GM12865 (cell line): Measurements from ENCODE around the gene IREB2.

Experiments used
- DNase-seq: peaks from one replicate; pipeline ENCODE4 v3.0.0; 2010; ENCODE audit warnings: low read depth
- H3K4me3 ChIP-seq: 2 replicates; pipeline ENCODE4 v1.5.1; 2011; ENCODE audit warnings: mild to moderate bottlenecking, low read depth, low read length, control low read depth
- TF ChIP-seq, protein P1 (sequence below): IDR thresholded peaks from 2 replicates; pipeline ENCODE4 v1.5.1; 2011; ENCODE audit warnings: low read length, control low read depth, low read depth, inconsistent platforms; ENCODE audit not compliant: insufficient read depth; ENCODE audit errors: missing control alignments

IREB2 gene

DNA sequence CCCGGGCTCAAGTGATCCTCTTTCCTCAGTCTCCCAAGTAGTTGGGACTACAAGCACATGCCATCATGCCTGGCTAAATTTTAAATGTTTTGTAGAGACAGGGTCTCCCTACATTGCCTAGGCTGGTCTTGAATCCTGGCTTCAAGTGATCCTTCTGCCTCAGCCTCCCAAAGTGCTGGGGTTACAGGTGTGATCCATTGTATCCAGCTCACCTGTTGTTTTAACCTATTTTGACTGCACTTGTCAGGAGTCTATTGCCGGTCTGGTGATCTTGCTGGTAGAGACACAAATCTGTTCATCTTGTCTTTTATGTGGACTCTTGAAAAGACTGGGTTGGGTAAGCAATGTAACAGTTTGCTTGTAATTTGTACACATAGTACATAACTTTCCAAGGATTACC, 7.9 kb downstream of the IREB2 start:
- TF ChIP-seq, protein P1, sequence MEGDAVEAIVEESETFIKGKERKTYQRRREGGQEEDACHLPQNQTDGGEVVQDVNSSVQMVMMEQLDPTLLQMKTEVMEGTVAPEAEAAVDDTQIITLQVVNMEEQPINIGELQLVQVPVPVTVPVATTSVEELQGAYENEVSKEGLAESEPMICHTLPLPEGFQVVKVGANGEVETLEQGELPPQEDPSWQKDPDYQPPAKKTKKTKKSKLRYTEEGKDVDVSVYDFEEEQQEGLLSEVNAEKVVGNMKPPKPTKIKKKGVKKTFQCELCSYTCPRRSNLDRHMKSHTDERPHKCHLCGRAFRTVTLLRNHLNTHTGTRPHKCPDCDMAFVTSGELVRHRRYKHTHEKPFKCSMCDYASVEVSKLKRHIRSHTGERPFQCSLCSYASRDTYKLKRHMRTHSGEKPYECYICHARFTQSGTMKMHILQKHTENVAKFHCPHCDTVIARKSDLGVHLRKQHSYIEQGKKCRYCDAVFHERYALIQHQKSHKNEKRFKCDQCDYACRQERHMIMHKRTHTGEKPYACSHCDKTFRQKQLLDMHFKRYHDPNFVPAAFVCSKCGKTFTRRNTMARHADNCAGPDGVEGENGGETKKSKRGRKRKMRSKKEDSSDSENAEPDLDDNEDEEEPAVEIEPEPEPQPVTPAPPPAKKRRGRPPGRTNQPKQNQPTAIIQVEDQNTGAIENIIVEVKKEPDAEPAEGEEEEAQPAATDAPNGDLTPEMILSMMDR: no peak
- no peak for DNase-seq
- no peak overlapping the region for H3K4me3 ChIP-seq

DNA sequence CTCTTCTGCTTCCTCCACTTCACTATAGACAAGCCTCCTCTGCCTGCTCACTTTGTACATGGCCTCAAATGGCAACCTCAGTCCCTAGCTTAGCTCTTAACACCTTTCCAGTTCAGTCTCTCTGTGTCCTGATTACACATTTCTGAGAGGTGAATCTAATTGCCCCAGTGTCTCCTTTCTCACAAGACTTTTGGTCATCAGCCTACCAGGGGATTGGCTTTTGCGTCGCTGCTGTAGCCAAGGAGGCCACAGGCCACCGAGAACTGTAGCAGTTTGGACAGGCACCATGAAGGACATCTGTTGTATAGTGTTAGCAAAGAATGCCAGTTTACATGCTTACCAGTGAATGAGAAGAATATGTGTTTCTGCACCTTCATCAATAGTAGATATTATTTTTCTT, 8.5 kb downstream of the IREB2 start:
- TF ChIP-seq, protein P1: no peak
- H3K4me3 ChIP-seq: no peak overlapping the region
- no peak for DNase-seq

DNA sequence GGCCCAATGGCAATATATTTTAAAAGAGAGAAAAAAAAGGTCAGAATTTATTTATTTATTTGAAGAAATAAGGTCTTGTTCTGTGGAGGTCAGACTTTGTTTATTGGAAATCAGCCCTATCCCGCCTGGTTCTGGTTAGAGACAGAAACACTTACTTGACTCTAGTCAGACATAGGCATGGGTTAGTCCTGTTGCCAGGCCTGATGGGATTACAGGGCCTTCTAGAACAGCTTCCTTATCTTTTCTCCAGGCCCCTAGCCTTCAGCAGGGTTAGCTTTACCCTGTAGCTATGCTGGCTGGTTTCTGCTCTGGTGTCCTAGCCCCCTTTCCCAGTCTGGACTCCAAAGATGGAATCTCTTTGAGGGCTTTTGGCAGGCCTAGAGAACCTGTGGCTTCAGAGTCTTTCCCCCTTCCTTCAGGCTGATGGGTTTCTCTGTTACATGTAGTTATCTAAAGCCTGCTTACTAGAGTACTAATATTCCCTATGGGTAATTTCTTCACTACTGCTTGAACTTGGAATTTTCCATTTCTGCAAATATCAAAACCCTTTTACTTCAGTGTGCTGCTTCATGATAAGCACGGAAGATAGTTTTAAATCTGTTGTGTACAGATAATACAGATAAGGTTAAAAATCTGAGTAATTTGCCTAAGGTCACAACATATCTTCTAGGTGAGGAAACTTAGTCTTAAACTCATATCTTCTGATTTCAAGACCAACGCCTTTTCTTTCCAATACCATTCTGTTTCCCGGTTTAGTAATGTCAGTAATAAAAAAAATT, 10.6 kb downstream of the IREB2 start:
- DNase-seq: no peak
- no peak overlapping the region for H3K4me3 ChIP-seq
- TF ChIP-seq, protein P1: no peak

DNA sequence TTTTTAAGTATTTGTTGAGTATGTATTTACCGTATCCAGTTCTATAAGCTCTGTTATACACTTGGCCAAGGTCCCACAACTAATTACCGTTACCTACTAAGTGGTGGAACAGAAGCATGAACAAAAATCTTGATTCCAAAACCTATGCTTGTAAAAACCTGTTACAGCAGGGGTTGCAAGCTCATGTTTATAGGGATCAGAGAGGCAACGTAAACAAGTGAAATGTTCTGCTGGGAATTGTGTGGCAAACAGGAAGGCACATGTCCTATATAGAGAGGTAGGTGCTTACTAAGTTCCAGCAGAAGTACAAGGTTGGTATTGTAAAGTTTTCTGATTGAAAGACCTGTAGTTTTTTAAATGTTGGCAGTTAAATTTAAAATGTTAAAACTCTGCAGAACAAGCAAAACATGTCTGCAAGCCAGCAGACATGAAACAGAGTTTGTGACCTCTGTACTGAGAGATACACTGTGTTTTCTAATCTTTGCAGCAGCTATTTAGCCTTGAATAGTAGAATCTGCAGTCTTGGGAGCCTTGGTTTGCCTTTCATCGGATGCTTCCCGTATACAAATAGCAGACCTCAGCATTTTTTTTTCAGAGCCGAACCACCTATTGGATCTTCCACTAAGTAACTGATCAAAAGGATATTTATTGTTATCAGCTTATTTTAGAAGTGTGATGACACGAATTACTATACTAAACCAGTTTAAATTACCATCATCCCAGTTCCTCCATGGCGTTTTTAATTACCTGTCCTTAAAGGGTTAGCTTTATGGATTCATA, 11.4 kb downstream of the IREB2 start:
- no peak overlapping the region for H3K4me3 ChIP-seq
- DNase-seq: no peak
- TF ChIP-seq, protein P1: no peak

DNA sequence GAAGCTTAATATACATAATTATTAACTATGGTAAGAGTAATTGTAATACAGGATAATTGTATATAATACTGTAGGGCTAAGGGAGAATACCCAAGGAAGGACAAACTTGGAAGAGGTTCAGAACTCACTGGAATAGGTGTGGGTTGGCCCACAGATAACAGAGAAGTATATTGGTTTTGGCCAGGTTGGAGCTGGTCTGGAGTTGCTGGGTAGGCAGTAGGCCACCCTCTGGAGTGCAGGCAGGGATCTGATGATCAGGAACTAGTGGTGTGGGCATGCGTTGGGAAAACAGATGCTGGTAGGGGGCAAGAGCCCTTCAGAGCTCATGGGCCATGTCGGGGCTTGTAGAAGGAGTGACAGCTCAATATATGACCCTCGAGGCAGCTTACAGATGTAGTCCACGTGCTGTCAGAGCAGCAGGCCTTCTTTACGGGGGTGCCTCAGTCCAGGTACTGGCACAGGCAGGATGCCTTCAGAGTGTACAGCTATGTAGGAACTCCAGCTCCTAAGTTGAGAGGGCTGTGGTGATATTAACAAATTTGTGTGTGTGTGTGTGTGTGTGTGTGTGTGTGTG, 12.4 kb downstream of the IREB2 start:
- H3K4me3 ChIP-seq: no peak overlapping the region

DNA sequence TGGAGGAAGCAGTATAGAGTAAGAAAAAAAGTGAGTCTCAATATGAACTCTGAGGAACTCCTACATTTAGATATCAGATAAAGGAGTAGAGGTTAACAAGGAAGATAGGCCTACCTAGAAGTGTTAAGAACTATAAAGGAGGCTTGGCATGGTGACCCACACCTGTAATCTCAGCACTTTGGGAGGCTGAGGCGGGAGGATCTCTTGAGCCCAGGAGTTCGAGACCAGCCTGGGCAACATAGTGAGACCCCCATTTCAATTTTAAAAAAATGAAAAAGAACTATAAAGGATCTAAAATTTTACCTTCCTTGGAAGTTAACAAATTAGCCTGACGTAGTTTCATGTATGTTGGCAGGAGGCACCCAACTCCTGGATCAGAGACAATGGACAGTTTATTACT, 14.5 kb downstream of the IREB2 start:
- DNase-seq: no peak
- H3K4me3 ChIP-seq: no peak overlapping the region
- TF ChIP-seq, protein P1: no peak

More for the DNA sequence above, 12.4 kb downstream of the IREB2 start:
- TF ChIP-seq, protein P1: no peak
- no peak for DNase-seq
